Naive thymus-derived CD8-positive, alpha-beta T cell (primary cell): Measurements from ENCODE around the gene TGIF2. TPM values are rescaled to one million over a fixed set of nuclear protein-coding genes. Genes with fewer than 3 reads are reported as not detected.
A peak's percentile ranks its signal among the peaks of the same experiment; 100 is the strongest.

Source experiments
- ATAC-seq, 2 donors: fragments of 150-1000 bp; cut with Tn5 transposase in 1 of 2; sonication (Bioruptor Pico), chemical (Tn5 transposase) in 1 of 2; 1 replicate in 1 of 2; 2 replicates in 1 of 2; pipeline ENCODE4 v1.10.0; 2021; ENCODE audit warnings: mild to moderate bottlenecking in 2 of 2, moderate library complexity in 2 of 2
- POLR2A ChIA-PET: fragments of 350-600 bp; sonication (Branson Sonifier 250); formaldehyde crosslinking; loops from one replicate; lab custom pipeline; 2021; ENCODE audit warnings: antibody characterized with exemption; lab: Charles Lee
- DNase-seq, 10 donors: peaks; one replicate each; pipeline versions ENCODE4 v3.0.0 to v3.0.0-alpha.2; 2020 to 2022
- H3K27ac Mint-ChIP-seq, 10 donors: one replicate each; pipeline ENCODE4 v1.8.0; 2020 to 2022; ENCODE audit warnings: mild to moderate bottlenecking in 10 of 10, mixed read lengths in 10 of 10, moderate library complexity in 4 of 10, inconsistent platforms in 1 of 10
- H3K27me3 Mint-ChIP-seq, 5 donors: one replicate each; pipeline ENCODE4 v1.8.0; 2021 to 2022; ENCODE audit warnings: mixed read lengths in 5 of 5
- H3K36me3 Mint-ChIP-seq, 3 donors: one replicate each; pipeline ENCODE4 v1.8.0; 2020 to 2022; ENCODE audit warnings: mixed read lengths in 3 of 3, mild to moderate bottlenecking in 2 of 3, inconsistent platforms in 1 of 3
- H3K4me1 Mint-ChIP-seq, 4 donors: one replicate each; pipeline ENCODE4 v1.8.0; 2021 to 2022; ENCODE audit warnings: mixed read lengths in 4 of 4
- H3K4me3 Mint-ChIP-seq, 10 donors: one replicate each; pipeline ENCODE4 v1.8.0; 2020 to 2022; ENCODE audit warnings: mild to moderate bottlenecking in 10 of 10, mixed read lengths in 10 of 10, moderate library complexity in 6 of 10, inconsistent platforms in 1 of 10
- H3K9me3 Mint-ChIP-seq, 9 donors: one replicate each; pipeline ENCODE4 v1.8.0; 2020 to 2022; ENCODE audit warnings: mixed read lengths in 9 of 9, mild to moderate bottlenecking in 3 of 9, inconsistent platforms in 1 of 9, moderate library complexity in 1 of 9
- polyA plus RNA-seq, 3 donors: library from polyadenylated mRNA; unstranded; fragments of 300-500 nt; fragmentation: Illumina TruSeq; gene quantifications; one replicate each; pipeline ENCODE4 v1.2.3, GENCODE V29; 2021
- total RNA-seq, 8 experiments: library from RNA in 2 of 8; stranded (reverse) in 2 of 8; gene quantifications; one replicate each; pipeline ENCODE4 v1.2.3 and lab custom pipeline; 2021 to 2026

Gene TGIF2
- total and polyA plus RNA-seq, 5 experiments from 2014 or later: 25.7 to 38.4 (median 36.8) TPM

DNA sequence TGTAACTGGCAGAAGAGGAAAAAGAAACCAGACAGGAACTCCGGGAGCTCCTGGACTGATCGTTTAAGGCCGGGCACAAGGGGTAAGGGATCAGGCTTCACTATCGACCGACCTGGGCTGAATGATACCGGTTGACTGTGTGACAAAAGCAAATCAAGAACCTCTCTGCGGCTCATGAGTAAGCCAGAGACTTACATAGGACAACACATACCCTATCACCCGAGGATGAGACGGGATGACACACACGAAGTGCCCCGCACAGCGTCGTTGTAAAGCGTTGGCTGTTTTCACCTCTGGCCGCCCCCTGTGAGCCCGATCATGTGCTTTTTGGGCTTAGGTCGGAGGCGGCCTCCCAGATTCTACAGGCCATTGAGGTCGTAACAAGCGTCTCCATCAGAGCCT is 695 bp upstream of the TGIF2 start:
- H3K4me1 Mint-ChIP-seq: peaks cover 25 to 50% (median 39%) of the 10 kb centered on the region in 4 donors
- ATAC-seq (peak; percentile 60 to 64), DNase-seq (peak in 8 of 10 donors; percentile 49 to 87 (median 66))
- H3K4me3 Mint-ChIP-seq: peak overlapping the region; percentile 85 to 98 (median 95)
- H3K27ac Mint-ChIP-seq: peak overlapping the region; percentile 98 to 100 (median 99)
- no peaks in the 10 kb centered on the region for H3K27me3 Mint-ChIP-seq
- no peaks in the 10 kb centered on the region for H3K9me3 Mint-ChIP-seq
- H3K36me3 Mint-ChIP-seq: peaks cover 0 to 3% (median 0%) of the 10 kb centered on the region in 3 donors
- POLR2A ChIA-PET: interaction anchor here (1.0 to 18.2 kb wide), 10 partner anchors 11 to 1295 kb away, joined by 3 to 448 read pairs (median 4); partner anchors contain the start of genes MMP24OS, RAB5IF and SLA2

DNA sequence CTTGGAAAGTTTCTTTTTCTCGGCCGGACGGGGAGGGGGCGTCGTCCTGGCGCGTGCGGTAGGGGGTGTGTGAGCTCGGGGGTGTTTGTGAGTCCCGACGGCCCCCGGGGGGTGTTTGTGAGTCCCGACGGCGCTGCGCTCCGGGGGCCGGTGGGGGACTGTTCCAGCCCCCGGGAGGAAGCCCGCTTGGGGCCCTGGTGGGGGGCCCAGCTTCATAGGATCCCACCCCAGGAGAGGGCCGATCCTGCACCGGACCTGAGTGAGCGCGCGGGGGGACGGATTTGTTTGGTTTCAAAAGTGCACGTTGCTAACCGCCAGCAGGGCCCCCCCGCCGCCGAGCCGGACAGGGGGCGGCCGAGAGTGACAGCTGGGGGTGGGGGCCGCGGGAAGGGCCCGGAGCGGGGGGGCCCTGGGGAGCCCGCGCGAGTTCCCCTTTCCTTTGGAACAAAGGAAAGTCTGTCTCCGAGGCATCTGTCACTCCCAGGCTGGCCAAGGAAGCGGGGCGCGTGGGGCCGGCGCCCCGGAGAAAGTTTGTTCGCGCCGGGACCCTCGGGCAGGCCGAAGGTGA is 485 bp downstream of the TGIF2 start:
- ATAC-seq: peak; percentile 4 to 9
- Mint-ChIP-seq H3K27me3 (no peaks in the 10 kb centered on the region), H3K36me3 (peaks cover 0 to 14% (median 0%) of the 10 kb centered on the region in 3 donors), H3K4me3 (peak overlapping the region; percentile 33 to 97 (median 84)), H3K4me1 (peaks cover 25 to 60% (median 39%) of the 10 kb centered on the region in 4 donors), H3K27ac (peak overlapping the region in 8 of 10 donors; percentile 87 to 98 (median 94)), H3K9me3 (no peaks in the 10 kb centered on the region)
- peak in 5 of 10 donors; percentile 29 to 72 (median 46) for DNase-seq
- POLR2A ChIA-PET: interaction anchor here (0.9 to 18.2 kb wide), 8 partner anchors 12 to 401 kb away, joined by 3 to 448 read pairs (median 8); partner anchors contain the start of genes RAB5IF and SLA2

DNA sequence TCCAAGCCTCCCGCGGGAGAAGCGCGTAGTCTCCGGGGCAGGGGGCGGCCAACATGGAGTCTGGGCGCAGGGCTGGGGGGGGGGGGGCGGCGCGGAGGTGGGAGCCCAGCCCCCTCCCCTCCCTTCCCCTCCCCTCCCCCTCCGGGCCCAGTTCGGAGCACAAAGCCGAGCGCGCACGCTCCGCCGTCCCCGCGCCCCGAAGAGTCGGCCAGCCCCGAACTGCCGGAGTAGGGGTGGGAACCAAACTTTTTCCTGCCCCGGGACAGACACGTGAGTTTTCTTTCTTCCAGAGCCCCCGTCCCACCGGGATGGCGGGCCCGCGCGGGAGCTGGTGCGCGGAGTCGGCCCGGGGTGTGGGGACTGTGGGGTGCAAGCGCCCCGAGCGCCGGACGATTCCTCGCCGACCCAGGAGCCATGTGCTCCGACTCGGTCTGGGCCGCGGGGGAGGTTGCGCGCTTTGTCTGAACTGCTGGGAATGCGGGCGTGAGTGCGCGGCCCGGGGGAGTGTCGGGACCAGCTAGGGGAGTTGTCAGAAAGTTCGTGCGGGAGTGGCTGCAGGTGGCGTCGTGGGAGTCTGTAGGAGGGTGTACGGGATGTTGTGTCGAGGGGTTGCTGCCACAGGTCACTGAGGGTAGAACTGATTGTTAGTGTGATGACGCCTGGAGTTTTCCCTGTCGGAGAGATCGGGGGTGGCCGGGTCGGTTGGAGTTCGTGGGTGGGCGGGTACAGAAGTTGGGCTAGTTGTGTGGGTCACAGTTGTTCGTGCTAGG is 1.2 kb downstream of the TGIF2 start:
- Mint-ChIP-seq H3K27me3 (no peaks in the 10 kb centered on the region), H3K27ac (peak overlapping the region; percentile 93 to 99 (median 96)), H3K36me3 (peaks cover 0 to 20% (median 0%) of the 10 kb centered on the region in 3 donors), H3K4me1 (peaks cover 25 to 58% (median 39%) of the 10 kb centered on the region in 4 donors), H3K4me3 (peak overlapping the region; percentile 85 to 97 (median 93)), H3K9me3 (no peaks in the 10 kb centered on the region)
- POLR2A ChIA-PET: interaction anchor here (0.6 to 18.2 kb wide), 8 partner anchors 13 to 356 kb away, joined by 3 to 448 read pairs (median 8); partner anchors contain the start of genes RAB5IF and SLA2
- DNase-seq: peak; percentile 41 to 81 (median 62)
- peak; percentile 18 to 39 for ATAC-seq

DNA sequence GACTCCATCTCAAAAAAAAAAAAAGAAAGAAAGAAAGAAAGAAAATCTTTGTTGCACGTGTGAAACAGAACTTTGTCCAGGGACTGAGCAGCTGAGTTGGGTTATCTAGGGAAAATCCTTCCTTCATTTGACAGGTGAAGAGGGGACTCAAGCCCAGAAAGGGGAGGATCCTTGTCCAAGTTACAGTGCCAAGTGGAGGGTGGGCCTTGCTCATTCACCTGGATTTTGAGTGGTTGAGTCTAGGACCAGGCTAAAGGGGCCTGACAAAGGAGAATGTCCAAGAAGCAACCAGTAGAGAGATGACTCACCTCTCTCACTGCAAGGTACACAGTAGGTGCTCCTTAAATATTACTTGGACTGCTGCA is 2.7 kb downstream of the TGIF2 start:
- POLR2A ChIA-PET: interaction anchor here (0.6 to 18.2 kb wide), 3 partner anchors 19 to 1317 kb away, joined by 3 to 448 read pairs (median 3); partner anchors contain the start of gene RAB5IF
- Mint-ChIP-seq H3K27me3 (no peaks in the 10 kb centered on the region), H3K27ac (peak overlapping the region; percentile 93 to 99 (median 96)), H3K9me3 (no peaks in the 10 kb centered on the region), H3K4me1 (peaks cover 27 to 60% (median 44%) of the 10 kb centered on the region in 4 donors), H3K36me3 (peaks cover 0 to 33% (median 5%) of the 10 kb centered on the region in 3 donors), H3K4me3 (peak overlapping the region; percentile 85 to 97 (median 93))
- DNase-seq (no peak), ATAC-seq (no peak)

DNA sequence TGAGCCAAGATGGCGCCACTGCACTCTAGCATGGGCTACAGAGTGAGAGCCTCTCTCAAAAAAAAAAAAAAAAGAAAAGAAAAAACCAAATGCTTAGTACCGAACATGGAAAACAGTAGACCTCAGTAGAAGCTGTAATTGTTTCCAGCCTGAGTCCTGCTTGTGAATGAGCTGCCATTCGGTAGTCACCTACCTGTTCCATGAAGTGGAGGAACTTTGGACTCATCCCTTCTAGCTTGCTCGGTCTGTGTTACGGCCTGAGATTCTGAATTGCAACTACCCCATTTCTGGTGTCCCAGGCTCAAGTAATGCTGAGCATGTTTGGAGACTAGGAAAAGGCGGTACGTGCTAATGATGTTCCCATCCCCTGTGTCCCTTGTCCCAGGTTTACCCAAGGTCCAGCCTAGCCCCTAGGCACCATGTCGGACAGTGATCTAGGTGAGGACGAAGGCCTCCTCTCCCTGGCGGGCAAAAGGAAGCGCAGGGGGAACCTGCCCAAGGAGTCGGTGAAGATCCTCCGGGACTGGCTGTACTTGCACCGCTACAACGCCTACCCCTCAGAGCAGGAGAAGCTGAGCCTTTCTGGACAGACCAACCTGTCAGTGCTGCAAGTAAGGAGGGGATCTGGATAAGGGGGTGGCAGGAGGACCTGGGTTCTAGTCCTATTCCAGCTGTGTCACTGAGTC is 5.1 kb downstream of the TGIF2 start:
- no peaks in the 10 kb centered on the region for H3K9me3 Mint-ChIP-seq
- peaks cover 21 to 57% (median 38%) of the 10 kb centered on the region in 4 donors for H3K4me1 Mint-ChIP-seq
- H3K27me3 Mint-ChIP-seq: no peaks in the 10 kb centered on the region

DNA sequence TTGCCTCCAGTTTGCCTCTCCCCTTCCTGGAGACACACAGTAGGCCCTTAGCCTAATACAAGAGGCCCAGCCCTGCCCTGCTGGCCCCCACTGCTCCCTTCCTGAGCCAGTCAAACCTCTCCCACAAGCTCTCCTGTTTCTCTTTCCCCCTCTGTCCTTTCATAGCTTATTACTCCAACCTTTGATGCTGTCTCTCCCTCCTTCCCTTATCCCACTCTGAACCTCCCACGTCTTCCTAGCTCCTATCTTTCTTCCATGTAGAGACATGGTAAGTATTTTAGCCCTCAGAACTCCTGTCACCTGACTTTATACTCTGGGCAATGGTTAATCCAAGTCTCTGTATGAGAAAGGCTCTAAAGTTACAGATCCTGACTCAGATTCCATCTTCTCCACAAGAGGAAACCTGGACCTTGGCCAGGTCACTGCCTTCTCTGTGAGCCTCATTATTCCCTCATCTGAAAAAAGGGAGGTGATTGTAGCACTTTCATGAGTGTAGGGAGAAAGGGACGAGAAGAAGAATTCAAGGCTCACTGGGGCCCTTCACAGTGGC is 6.7 kb downstream of the TGIF2 start:
- peak overlapping the region in 9 of 10 donors; percentile 57 to 91 (median 66) for H3K27ac Mint-ChIP-seq
- ATAC-seq (no peak), DNase-seq (no peak)
- peak overlapping the region in 1 of 10 donors; percentile 28 for H3K4me3 Mint-ChIP-seq
- no peaks in the 10 kb centered on the region for H3K9me3 Mint-ChIP-seq
- H3K36me3 Mint-ChIP-seq: peaks cover 5 to 61% (median 11%) of the 10 kb centered on the region in 3 donors
- H3K4me1 Mint-ChIP-seq: peaks cover 18 to 53% (median 34%) of the 10 kb centered on the region in 4 donors
- no peaks in the 10 kb centered on the region for H3K27me3 Mint-ChIP-seq
- POLR2A ChIA-PET: interaction anchor here (0.5 to 18.2 kb wide), 3 partner anchors 15 to 784 kb away, joined by 6 to 448 read pairs (median 6); partner anchors contain the start of gene RAB5IF

More for the DNA sequence above, 5.1 kb downstream of the TGIF2 start:
- POLR2A ChIA-PET: interaction anchor here (1.6 to 18.2 kb wide), 2 partner anchors 16 to 300 kb away, joined by 4 to 448 read pairs; partner anchors contain the start of gene RAB5IF
- ATAC-seq (no peak), DNase-seq (no peak)
- peak overlapping the region in 6 of 10 donors; percentile 5 to 67 (median 48) for H3K27ac Mint-ChIP-seq
- peak overlapping the region in 1 of 10 donors; percentile 24 for H3K4me3 Mint-ChIP-seq
- H3K36me3 Mint-ChIP-seq: peaks cover 5 to 52% (median 11%) of the 10 kb centered on the region in 3 donors

DNA sequence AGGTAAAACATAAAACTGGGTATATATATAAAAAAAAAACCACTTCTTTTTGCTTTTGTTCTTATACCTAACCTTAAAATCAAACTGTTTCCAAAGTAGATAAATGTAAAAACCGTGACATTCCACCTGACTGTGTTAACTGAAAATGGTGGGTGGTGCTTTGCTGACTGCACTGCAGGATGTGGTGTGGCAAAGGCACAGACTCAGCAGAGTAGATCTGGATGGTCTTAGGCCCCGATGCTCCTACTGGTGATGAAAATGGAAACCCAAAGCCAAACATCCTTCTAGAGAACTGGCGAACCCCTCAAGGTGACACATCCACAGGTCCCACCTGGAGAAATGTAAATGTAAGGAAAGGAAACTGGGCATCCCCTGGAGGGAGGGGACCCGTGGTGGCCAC is 8.9 kb downstream of the TGIF2 start:
- POLR2A ChIA-PET: interaction anchor here (18.2 to 25.2 kb wide), 2 partner anchors 8 to 12 kb away, joined by 448 read pairs; partner anchors contain the start of genes RAB5IF and TGIF2
- Mint-ChIP-seq H3K27me3 (no peaks in the 10 kb centered on the region), H3K9me3 (no peaks in the 10 kb centered on the region), H3K4me1 (peaks cover 16 to 47% (median 27%) of the 10 kb centered on the region in 4 donors), H3K27ac (peak overlapping the region; percentile 80 to 91 (median 86)), H3K4me3 (peak overlapping the region in 7 of 10 donors; percentile 6 to 59 (median 26)), H3K36me3 (peaks cover 5 to 63% (median 11%) of the 10 kb centered on the region in 3 donors)
- ATAC-seq: peak; percentile 82 to 96
- peak in 4 of 10 donors; percentile 31 to 53 (median 44) for DNase-seq

DNA sequence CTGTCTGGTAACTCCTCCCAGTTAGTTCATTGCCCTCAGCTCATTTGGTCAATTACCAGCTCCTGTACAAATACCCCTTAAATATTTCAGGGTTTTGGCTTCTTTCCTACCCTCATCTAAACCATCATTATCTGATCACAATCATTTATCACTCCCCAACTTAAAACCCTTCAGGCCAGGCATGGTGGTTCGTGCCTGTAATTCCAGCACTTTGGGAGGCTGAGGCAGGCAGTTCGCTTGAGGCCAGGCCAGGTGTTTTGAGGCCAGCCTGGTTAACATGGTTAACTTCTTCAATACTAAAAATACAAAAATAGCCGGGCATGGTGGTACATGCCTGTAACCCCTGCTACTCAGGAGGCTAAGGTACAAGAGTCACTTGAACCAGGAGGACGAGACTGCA is 9.4 kb downstream of the TGIF2 start:
- ATAC-seq (no peak), DNase-seq (no peak)
- Mint-ChIP-seq H3K27ac (peak overlapping the region; percentile 58 to 91 (median 86)), H3K4me3 (peak overlapping the region in 1 of 10 donors; percentile 34), H3K27me3 (no peaks in the 10 kb centered on the region), H3K9me3 (no peaks in the 10 kb centered on the region), H3K36me3 (peaks cover 5 to 66% (median 11%) of the 10 kb centered on the region in 3 donors), H3K4me1 (peaks cover 16 to 47% (median 32%) of the 10 kb centered on the region in 4 donors)
- POLR2A ChIA-PET: interaction anchor here (1.7 to 25.2 kb wide), 3 partner anchors 9 to 63 kb away, joined by 3 to 448 read pairs (median 448); partner anchors contain the start of genes RAB5IF, SLA2 and TGIF2

DNA sequence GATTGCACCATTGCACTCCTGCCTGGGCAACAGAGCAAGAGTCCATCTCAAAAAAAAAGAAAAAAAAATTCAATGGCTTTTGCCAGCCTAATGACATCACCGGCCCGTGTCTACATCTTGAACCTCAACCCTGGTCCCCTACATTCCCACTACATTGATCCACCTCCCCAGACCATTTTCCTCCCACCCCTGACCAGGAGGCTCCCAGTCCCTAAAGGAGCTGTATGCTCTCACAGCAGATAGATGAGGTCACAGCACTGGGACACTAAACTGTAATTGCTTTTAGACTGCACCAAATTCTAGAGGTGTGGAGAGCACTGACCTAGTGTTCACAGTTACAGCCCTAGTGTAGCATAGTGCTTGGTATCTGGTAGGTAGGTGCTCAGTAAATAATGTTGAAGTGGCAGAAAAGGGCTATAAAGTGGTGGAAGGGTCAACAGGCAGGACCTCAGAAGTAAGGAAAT is 10.7 kb downstream of the TGIF2 start:
- Mint-ChIP-seq H3K36me3 (peaks cover 5 to 58% (median 11%) of the 10 kb centered on the region in 3 donors), H3K9me3 (no peaks in the 10 kb centered on the region), H3K27ac (peak overlapping the region in 9 of 10 donors; percentile 18 to 88 (median 69)), H3K4me3 (no peak overlapping the region), H3K4me1 (peaks cover 17 to 41% (median 36%) of the 10 kb centered on the region in 4 donors), H3K27me3 (no peaks in the 10 kb centered on the region)
- DNase-seq (no peak), ATAC-seq (no peak)
- POLR2A ChIA-PET: interaction anchor here (1.0 to 25.2 kb wide), 3 partner anchors 10 to 62 kb away, joined by 3 to 448 read pairs (median 5); partner anchors contain the start of genes SLA2 and TGIF2

DNA sequence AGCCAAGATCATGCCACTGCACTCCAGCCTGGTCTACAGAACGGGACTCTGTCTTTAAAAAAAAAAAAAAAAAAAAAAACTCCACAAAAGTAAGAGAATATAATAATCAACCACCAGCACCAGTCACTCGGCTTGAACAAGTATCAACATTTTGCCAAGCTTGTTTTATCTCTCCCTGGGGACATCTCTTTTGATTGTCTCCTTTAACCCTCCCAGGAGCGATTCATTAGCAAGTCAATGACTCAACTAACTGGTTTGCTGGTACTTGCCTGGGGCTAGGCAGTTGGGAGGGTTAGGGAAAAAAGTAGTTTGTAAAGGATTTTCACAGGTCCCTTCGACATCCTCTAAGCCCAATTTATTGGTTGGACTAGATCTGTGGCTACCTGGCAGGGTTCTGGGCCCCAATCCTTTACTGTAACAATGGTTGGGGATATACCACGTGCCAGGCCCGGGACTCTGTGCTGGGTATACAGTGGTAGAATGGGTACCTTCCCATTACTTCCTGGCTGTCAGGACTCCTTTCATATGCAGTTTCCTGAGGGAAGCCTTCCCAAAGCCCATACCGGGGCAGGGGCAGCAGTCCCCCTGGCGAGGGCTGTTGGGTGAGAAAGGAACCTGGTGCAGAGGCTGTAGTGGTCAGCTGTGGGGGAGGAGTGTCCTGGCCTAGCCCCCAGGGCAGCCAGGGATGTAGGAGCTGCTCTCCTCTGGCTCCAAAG is 12.2 kb downstream of the TGIF2 start:
- Mint-ChIP-seq H3K9me3 (no peaks in the 10 kb centered on the region), H3K4me3 (no peak overlapping the region), H3K27ac (peak overlapping the region in 5 of 10 donors; percentile 21 to 81 (median 53)), H3K27me3 (no peaks in the 10 kb centered on the region), H3K4me1 (peaks cover 16 to 39% (median 30%) of the 10 kb centered on the region in 4 donors), H3K36me3 (peaks cover 5 to 54% (median 6%) of the 10 kb centered on the region in 3 donors)
- DNase-seq (no peak), ATAC-seq (no peak)
- POLR2A ChIA-PET: interaction anchor here (25.2 kb wide), 1 partner anchor 11 kb away, joined by 448 read pairs; the partner anchor contains the start of gene TGIF2
